HepG2 (cell line): Measurements from ENCODE around the gene THOC3. TPM values are rescaled to one million over a fixed set of nuclear protein-coding genes. Genes with fewer than 3 reads are reported as not detected.
"Not testable (repeated sequence)": the region's sequence is repeated elsewhere in the genome, so short reads cannot be mapped to it uniquely, and the experiment has no call there.

Source experiments
- ATAC-seq: fragments of 200-7000 bp; cut with Tn5 transposase; 3 replicates; pipeline ENCODE4 v1.9.1; 2020; ENCODE audit warnings: mild to moderate bottlenecking, moderate library complexity
- BruUV-seq: library from RNA; stranded (reverse); fragments of 400-500 nt; replicated peaks from 2 replicates; lab custom pipeline; 2021; lab: Mats Ljungman, UMichigan
- CTCF ChIA-PET: fragments of 300-600 bp; formaldehyde crosslinking; extraction: SDS; loops from one replicate; lab custom pipeline; 2021; ENCODE audit warnings: low total read pairs, inconsistent platforms, low intra/inter-chr PET ratio; lab: Yijun Ruan, JAX
- POLR2A ChIA-PET: fragments of 350-600 bp; sonication (Branson Sonifier 250); formaldehyde crosslinking; loops from one replicate; lab custom pipeline; 2020; ENCODE audit warnings: antibody characterized with exemption, inconsistent platforms; lab: Yijun Ruan, JAX
- DNase-seq: peaks from one replicate; pipeline ENCODE4 v3.0.0-alpha.2; 2015; ENCODE audit warnings: low spot score
- FAIRE-seq: peaks from 3 replicates; lab custom pipeline; 2011; peaks lifted over from hg19 to GRCh38; lab: Jason Lieb, UNC
- H2AFZ ChIP-seq: one replicate; pipeline ENCODE4 v1.6.1; 2011; ENCODE audit warnings: low read length, inconsistent platforms
- H3K27ac ChIP-seq: fragments of 300-600 bp; 3 replicates; pipeline ENCODE4 v1.8.0; 2011; ENCODE audit warnings: mixed run types, mild to moderate bottlenecking, mixed read lengths, low read length, inconsistent platforms; ENCODE audit not compliant: insufficient read depth; ENCODE audit errors: extremely low read length
- H3K27me3 ChIP-seq, 2 experiments: fragments of 200-600 bp in 1 of 2; 2 replicates in 1 of 2; 3 replicates in 1 of 2; pipeline versions ENCODE4 v1.6.0 to v1.8.0; 2011; ENCODE audit warnings: low read length in 2 of 2, mild to moderate bottlenecking in 2 of 2, moderate library complexity in 2 of 2, inconsistent platforms in 1 of 2; ENCODE audit not compliant: insufficient read depth in 2 of 2, control insufficient read depth in 1 of 2
- H3K36me3 ChIP-seq, 2 experiments: fragments of 200-600 bp in 1 of 2; replicated peaks in 1 of 2; 2 replicates in 1 of 2; 3 replicates in 1 of 2; pipeline versions ENCODE4 v1.5.1 to v1.8.0; 2011; ENCODE audit warnings: low read length in 2 of 2, inconsistent platforms in 1 of 2; ENCODE audit not compliant: insufficient read depth in 2 of 2, control insufficient read depth in 1 of 2
- H3K4me1 ChIP-seq: 2 replicates; pipeline ENCODE4 v1.5.1; 2012; ENCODE audit warnings: low read length, inconsistent platforms; ENCODE audit not compliant: insufficient read depth
- H3K4me2 ChIP-seq: 2 replicates; pipeline ENCODE4 v1.6.0; 2011; ENCODE audit warnings: low read depth, low read length, inconsistent platforms
- H3K4me3 ChIP-seq, 3 experiments: fragments of 200-600 bp in 1 of 3; sonication (generic), shearing (Covaris generic) in 1 of 3; replicated peaks in 1 of 3; 2 replicates each; pipeline ENCODE4 v1.5.1; 2011 to 2016; ENCODE audit warnings: low read length in 3 of 3, inconsistent platforms in 2 of 3, low read depth in 2 of 3, mild to moderate bottlenecking in 2 of 3, control low read depth in 1 of 3, mixed read lengths in 1 of 3; ENCODE audit not compliant: insufficient read depth in 1 of 3
- H3K79me2 ChIP-seq: one replicate; pipeline ENCODE4 v1.6.1; 2011; ENCODE audit warnings: low read length, inconsistent platforms; ENCODE audit not compliant: insufficient read depth
- H3K9ac ChIP-seq: 2 replicates; pipeline ENCODE4 v1.6.0; 2011; ENCODE audit warnings: mild to moderate bottlenecking, low read depth, low read length, inconsistent platforms; ENCODE audit not compliant: insufficient read depth
- H3K9me3 ChIP-seq: 2 replicates; pipeline ENCODE4 v1.5.1; 2012; ENCODE audit warnings: mild to moderate bottlenecking, low read length
- H4K20me1 ChIP-seq: 2 replicates; pipeline ENCODE4 v1.6.0; 2011; ENCODE audit warnings: inconsistent platforms, mild to moderate bottlenecking, low read length, moderate library complexity; ENCODE audit not compliant: insufficient read depth
- THAP11 ChIP-seq: IDR thresholded peaks from 2 replicates; pipeline ENCODE4 v1.6.1; 2016; ENCODE audit warnings: missing biosample characterization, missing genetic modification reagents
- ZNF652 ChIP-seq: IDR thresholded peaks from 2 replicates; pipeline ENCODE4 v1.6.1; 2016; ENCODE audit warnings: low read depth, borderline replicate concordance
- WGBS: methylation state at CpG from one replicate; pipeline ENCODE4 v1.1.6; 2017; ENCODE audit warnings: low lambda C conversion rate; 5-methylcytosine and 5-hydroxymethylcytosine counted together
- in situ Hi-C: cut with HindIII; loops from 2 replicates; pipeline ENCODE4 v1.10.0; 2017; ENCODE audit warnings: low pct_unique_long_range_greater_than_20kb; ENCODE audit not compliant: extremely low pct_ligation_motif_present
- intact Hi-C: fragments of 100-400 bp; cut with micrococcal nuclease; formaldehyde crosslinking; loops from one replicate; pipeline ENCODE4 v1.10.0; 2022; ENCODE audit not compliant: unreplicated experiment
- polyA plus RNA-seq, 8 experiments: library from polyadenylated mRNA; depleted of rRNA in 3 of 8; stranded (reverse) in 7 of 8; unstranded in 1 of 8; fragments of >200 nt; fragmentation: Illumina TruSeq in 4 of 8; extraction: Trizol in 4 of 8; gene quantifications; 2 replicates each; pipeline versions ENCODE4 v1.2.1 to v1.2.3, GENCODE V29; 2011 to 2016; ENCODE audit warnings: low read depth in 4 of 8, missing spikeins in 1 of 8, mixed read lengths in 1 of 8; ENCODE audit not compliant: insufficient read depth in 1 of 8
- total RNA-seq, 5 experiments: library from RNA; depleted of rRNA; stranded (reverse); fragments of >200 nt; fragmentation: Illumina TruSeq; extraction: Trizol; gene quantifications; 2 replicates each; pipeline ENCODE4 v1.2.3, GENCODE V29; 2016; ENCODE audit warnings: low read depth in 1 of 5

THOC3 gene
- total and polyA plus RNA-seq, 2 of the 13 experiments (the other 11 are each of a cell fraction or from before 2014, with no cell fraction given): 86.7 to 95.1 TPM

- H3K4me3 ChIP-seq, H3K27me3 ChIP-seq, H3K4me2 ChIP-seq, H4K20me1 ChIP-seq, H3K9ac ChIP-seq, H3K9me3 ChIP-seq, intact Hi-C loops, POLR2A ChIA-PET, BruUV-seq, H3K36me3 ChIP-seq, H2AFZ ChIP-seq, H3K4me1 ChIP-seq, CTCF ChIA-PET, DNase-seq, ATAC-seq, in situ Hi-C loops, H3K79me2 ChIP-seq, H3K27ac ChIP-seq: not testable (repeated sequence)
- no CpG with 5 or more reads among the region's 17 CpGs for WGBS
- peak; percentile 21 for FAIRE-seq
Measured at GRCh38 chr5:175979371-175979995, 11.4 kb upstream of the THOC3 start.

- H3K27ac ChIP-seq, H3K36me3 ChIP-seq, H4K20me1 ChIP-seq, in situ Hi-C loops, H3K27me3 ChIP-seq, H3K4me1 ChIP-seq, CTCF ChIA-PET, H3K9me3 ChIP-seq, DNase-seq, H2AFZ ChIP-seq, POLR2A ChIA-PET, intact Hi-C loops, BruUV-seq, H3K9ac ChIP-seq, H3K79me2 ChIP-seq, FAIRE-seq: not testable (repeated sequence)
- TF ChIP-seq THAP11 (peak; percentile 82), ZNF652 (CRISPR knock-in tag) (peak; percentile 81)
- WGBS: 13% methylated on average over 5 of the region's 6 CpGs
- peak; percentile 45 for ATAC-seq
- Histone ChIP-seq H3K4me2 (peak overlapping the region; percentile 42; the same call in 1 of the 2 replicates), H3K4me3 (peak overlapping the region; percentile 28 to 75 (median 37); a peak in 4 of 6 replicates)
Measured at GRCh38 chr5:175968381-175968780, 266 bp upstream of the THOC3 start.

- H4K20me1 ChIP-seq, H3K36me3 ChIP-seq, ATAC-seq, CTCF ChIA-PET, H3K4me3 ChIP-seq, DNase-seq, intact Hi-C loops, H3K27me3 ChIP-seq, FAIRE-seq, H3K79me2 ChIP-seq, H3K27ac ChIP-seq, H3K9me3 ChIP-seq, H3K9ac ChIP-seq, H3K4me2 ChIP-seq, BruUV-seq, H3K4me1 ChIP-seq, H2AFZ ChIP-seq, in situ Hi-C loops, POLR2A ChIA-PET: not testable (repeated sequence)
- WGBS: 93% methylated on average over 4 of the region's 8 CpGs
Measured at GRCh38 chr5:175962329-175962728, 5.8 kb downstream of the THOC3 start.

GRCh38 chr5:175960228-175960627 lies 7.9 kb downstream of the THOC3 start:
- H3K4me2 ChIP-seq, H3K9me3 ChIP-seq, POLR2A ChIA-PET, H2AFZ ChIP-seq, H3K36me3 ChIP-seq, BruUV-seq, H4K20me1 ChIP-seq, ATAC-seq, H3K27me3 ChIP-seq, H3K9ac ChIP-seq, DNase-seq, H3K27ac ChIP-seq, intact Hi-C loops, H3K4me3 ChIP-seq, in situ Hi-C loops, H3K4me1 ChIP-seq, H3K79me2 ChIP-seq, FAIRE-seq, CTCF ChIA-PET: not testable (repeated sequence)
- WGBS: 97% methylated on average over 5 of the region's 6 CpGs
